ENCODE data around the gene ANKRD24. TPM values are rescaled to one million over a fixed set of nuclear protein-coding genes. Genes with fewer than 3 reads are reported as not detected.

ANKRD24 gene
- total and polyA plus RNA-seq, 2 donors (not counting 3 experiments of a cell fraction or from before 2014, with no cell fraction given) = 0.07 to 0.27 TPM

DNA sequence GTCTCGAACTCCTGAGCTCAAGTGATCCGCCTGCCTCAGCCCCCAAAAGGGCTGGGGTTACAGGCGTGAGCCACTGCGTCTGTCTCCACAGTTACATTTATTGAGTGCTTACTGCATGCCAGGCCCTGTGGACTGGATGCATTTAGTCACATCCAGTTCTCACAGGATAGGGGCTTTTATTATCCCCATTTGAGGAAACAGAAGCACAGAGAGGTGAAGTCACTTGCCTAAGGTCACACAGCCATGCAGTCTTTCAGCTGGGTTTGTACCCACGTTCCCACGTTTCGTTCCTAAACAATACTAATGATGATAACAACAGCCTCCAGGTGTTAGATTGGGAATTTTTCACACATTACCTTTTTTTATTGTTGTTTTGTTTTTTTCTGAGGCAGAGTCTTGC is 37.7 kb downstream of the ANKRD24 start:
- no peak overlapping the region for H2AFZ ChIP-seq (ENCODE audit: low read depth, low read length)
- H3K4me1 ChIP-seq (ENCODE audit: control insufficient read depth, extremely low read depth, insufficient read depth, low read length) = no peaks in the 10 kb centered on the region
- no peak for TF ChIP-seq JUN (IDR thresholded peaks at IDR 0.05; ENCODE audit: borderline replicate concordance, insufficient read depth, insufficient read length, low read depth)
- TF ChIP-seq GATA2 (IDR thresholded peaks at IDR 0.05; ENCODE audit: insufficient read depth, insufficient read length, low read depth, low read length) = no peak
- no peak for TF ChIP-seq EZH2 (IDR thresholded peaks at IDR 0.05; ENCODE audit: borderline replicate concordance, low read depth, low read length, severe bottlenecking)
- no peak for TF ChIP-seq POLR2A (IDR thresholded peaks at IDR 0.05; ENCODE audit: low read depth, low read length)
- no peak for TF ChIP-seq POLR2AphosphoS5 (IDR thresholded peaks at IDR 0.05; ENCODE audit: insufficient read depth, low read depth, low read length)
- TF ChIP-seq, protein P1, sequence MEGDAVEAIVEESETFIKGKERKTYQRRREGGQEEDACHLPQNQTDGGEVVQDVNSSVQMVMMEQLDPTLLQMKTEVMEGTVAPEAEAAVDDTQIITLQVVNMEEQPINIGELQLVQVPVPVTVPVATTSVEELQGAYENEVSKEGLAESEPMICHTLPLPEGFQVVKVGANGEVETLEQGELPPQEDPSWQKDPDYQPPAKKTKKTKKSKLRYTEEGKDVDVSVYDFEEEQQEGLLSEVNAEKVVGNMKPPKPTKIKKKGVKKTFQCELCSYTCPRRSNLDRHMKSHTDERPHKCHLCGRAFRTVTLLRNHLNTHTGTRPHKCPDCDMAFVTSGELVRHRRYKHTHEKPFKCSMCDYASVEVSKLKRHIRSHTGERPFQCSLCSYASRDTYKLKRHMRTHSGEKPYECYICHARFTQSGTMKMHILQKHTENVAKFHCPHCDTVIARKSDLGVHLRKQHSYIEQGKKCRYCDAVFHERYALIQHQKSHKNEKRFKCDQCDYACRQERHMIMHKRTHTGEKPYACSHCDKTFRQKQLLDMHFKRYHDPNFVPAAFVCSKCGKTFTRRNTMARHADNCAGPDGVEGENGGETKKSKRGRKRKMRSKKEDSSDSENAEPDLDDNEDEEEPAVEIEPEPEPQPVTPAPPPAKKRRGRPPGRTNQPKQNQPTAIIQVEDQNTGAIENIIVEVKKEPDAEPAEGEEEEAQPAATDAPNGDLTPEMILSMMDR (IDR thresholded peaks at IDR 0.05; ENCODE audit: extremely low read depth in 1 of 2, insufficient read depth in 1 of 2, low read depth in 1 of 2, low read length in 2 of 2) = no peak
- TF ChIP-seq FOS (IDR thresholded peaks at IDR 0.05; ENCODE audit: borderline replicate concordance, insufficient read depth, low read length) = no peak
- TF ChIP-seq, protein P2, sequence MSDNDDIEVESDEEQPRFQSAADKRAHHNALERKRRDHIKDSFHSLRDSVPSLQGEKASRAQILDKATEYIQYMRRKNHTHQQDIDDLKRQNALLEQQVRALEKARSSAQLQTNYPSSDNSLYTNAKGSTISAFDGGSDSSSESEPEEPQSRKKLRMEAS (IDR thresholded peaks at IDR 0.05; ENCODE audit: insufficient read depth, insufficient read length) = no peak
- TF ChIP-seq MYC (IDR thresholded peaks at IDR 0.05; ENCODE audit: low read depth, low read length) = no peak
- no peaks in the 10 kb centered on the region for H3K27me3 ChIP-seq (ENCODE audit: control insufficient read depth in 2 of 2, insufficient read depth in 2 of 2, low read length in 2 of 2)
- FAIRE-seq = no peak
- no peak overlapping the region for H3K4me2 ChIP-seq (ENCODE audit: insufficient read depth, low read length)
- no peaks in the 10 kb centered on the region for H3K79me2 ChIP-seq (ENCODE audit: control insufficient read depth, insufficient read depth, low read length)
- CTCF ChIA-PET = interaction anchor here (2.3 kb wide), 1 partner anchor 12 kb away, joined by 5 read pairs; no protein-coding TSS in a partner anchor
- no peak overlapping the region for H3K4me3 ChIP-seq (replicated peaks in 1 of 3; ENCODE audit: insufficient read depth in 1 of 3, low read depth in 1 of 3, low read length in 3 of 3)
- H3K9ac ChIP-seq (replicated peaks; ENCODE audit: extremely low read depth, insufficient read depth, low read length) = no peak overlapping the region
- H3K9me3 ChIP-seq (replicated peaks; ENCODE audit: control insufficient read depth, insufficient read depth, low read length) = no peaks in the 10 kb centered on the region
- dilution Hi-C loops (cut with MboI; ENCODE audit: extremely low pct_ligation_motif_present, low sequenced_read_pairs) (no loop called here), intact Hi-C loops (cut with micrococcal nuclease) (no loop called here)
- no peaks in the 10 kb centered on the region for H3K36me3 ChIP-seq (ENCODE audit: control insufficient read depth in 2 of 2, extremely low read depth in 1 of 2, insufficient read depth in 2 of 2, low read length in 2 of 2)
- H3K27ac ChIP-seq (ENCODE audit: insufficient read depth, low read depth, low read length) = no peak overlapping the region
- no peaks in the 10 kb centered on the region for H4K20me1 ChIP-seq (replicated peaks; ENCODE audit: control insufficient read depth, extremely low read depth, insufficient read depth, low read length)
- POLR2A ChIA-PET = no interaction called here
- no peaks in the 10 kb centered on the region for H3K9me1 ChIP-seq (replicated peaks; ENCODE audit: control insufficient read depth, extremely low read depth, insufficient read depth, low read length)
- no TSS peak for BruUV-seq (replicated peaks)
- DNase-seq (ENCODE audit: low read depth, low spot score) = no peak
